ENCODE measurements around the gene PRTN3. TPM values are rescaled to one million over a fixed set of nuclear protein-coding genes. Genes with fewer than 3 reads are reported as not detected.
"Not testable (repeated sequence)": the region's sequence is repeated elsewhere in the genome, so short reads cannot be mapped to it uniquely, and the experiment has no call there.

PRTN3 gene
- total and polyA plus RNA-seq, 8 donors = 0.14 to 0.24 TPM; not detected in 6

- intact Hi-C loops (cut with DNase I) = no loop called here
- TF ChIP-seq CTCF (IDR thresholded peaks at IDR 0.05) = no peak
- FAIRE-seq = no peak
- no peaks in the 10 kb centered on the region for H3K36me3 ChIP-seq
- H3K27ac ChIP-seq = no peak overlapping the region
- no peaks in the 10 kb centered on the region for H3K9me3 ChIP-seq
- ATAC-seq = no peak
- H3K27me3 ChIP-seq = peaks cover 0 to 7% (median 0%) of the 10 kb centered on the region in 4 donors
- WGBS, 2 donors = 24 to 27% methylated on average over 48 to 67 of the region's 67 CpGs
- H3K4me3 ChIP-seq = no peak overlapping the region
- peaks cover 0 to 5% (median 0%) of the 10 kb centered on the region in 3 donors for H3K4me1 ChIP-seq
- DNase-seq = peak in 1 of 6 donors; percentile 70
Measured at GRCh38 chr19:853014-853585, 12.3 kb downstream of the PRTN3 start.

GRCh38 chr19:853614-854220, 12.9 kb downstream of the PRTN3 start:
- intact Hi-C loops (cut with DNase I); ATAC-seq; H3K4me3 ChIP-seq; FAIRE-seq; H3K27ac ChIP-seq; H3K27me3 ChIP-seq; H3K9me3 ChIP-seq; H3K4me1 ChIP-seq; H3K36me3 ChIP-seq: not testable (repeated sequence)
- peak in 1 of 6 donors; percentile 35 for DNase-seq
- WGBS, 2 donors = 59 to 73% methylated on average over 10 to 12 of the region's 17 CpGs

- DNase-seq = no peak
- H3K9me3 ChIP-seq = no peaks in the 10 kb centered on the region
- peak; percentile 97 for FAIRE-seq
- ATAC-seq = no peak
- no peak overlapping the region for H3K4me3 ChIP-seq
- intact Hi-C loops (cut with DNase I) = no loop called here
- no peak overlapping the region for H3K27ac ChIP-seq
- peaks cover 0 to 5% (median 0%) of the 10 kb centered on the region in 3 donors for H3K4me1 ChIP-seq
- 61 to 64% methylated on average over 6 of the region's 6 CpGs for WGBS, 2 donors
- peaks cover 0 to 7% (median 0%) of the 10 kb centered on the region in 4 donors for H3K27me3 ChIP-seq
- no peak for TF ChIP-seq CTCF (IDR thresholded peaks at IDR 0.05)
- H3K36me3 ChIP-seq = no peaks in the 10 kb centered on the region
Measured at GRCh38 chr19:854549-854948, 13.8 kb downstream of the PRTN3 start.

- peaks cover 0 to 7% (median 0%) of the 10 kb centered on the region in 4 donors for H3K27me3 ChIP-seq
- ATAC-seq = no peak
- H3K4me3 ChIP-seq = no peak overlapping the region
- intact Hi-C loops (cut with DNase I) = no loop called here
- 68 to 73% methylated on average over 12 of the region's 12 CpGs for WGBS, 2 donors
- no peak for DNase-seq
- no peak for TF ChIP-seq CTCF (IDR thresholded peaks at IDR 0.05)
- no peaks in the 10 kb centered on the region for H3K9me3 ChIP-seq
- FAIRE-seq = no peak
- no peak overlapping the region for H3K27ac ChIP-seq
- H3K36me3 ChIP-seq = no peaks in the 10 kb centered on the region
- H3K4me1 ChIP-seq = peaks cover 0 to 5% (median 0%) of the 10 kb centered on the region in 3 donors
Measured at GRCh38 chr19:855142-855541, 14.3 kb downstream of the PRTN3 start.

- peak in 1 of 6 donors; percentile 77 for DNase-seq
- Histone ChIP-seq H3K36me3 (no peaks in the 10 kb centered on the region), H3K4me3 (no peak overlapping the region), H3K27ac (no peak overlapping the region), H3K4me1 (peaks cover 0 to 4% (median 0%) of the 10 kb centered on the region in 3 donors), H3K27me3 (peaks cover 0 to 7% (median 0%) of the 10 kb centered on the region in 4 donors), H3K9me3 (no peaks in the 10 kb centered on the region)
- intact Hi-C loops (cut with DNase I) = no loop called here
- no peak for TF ChIP-seq CTCF (IDR thresholded peaks at IDR 0.05)
- no peak for FAIRE-seq
- ATAC-seq = no peak
- WGBS, 2 donors = 56 to 66% methylated on average over 37 to 40 of the region's 40 CpGs
Measured at GRCh38 chr19:855566-856120, 14.8 kb downstream of the PRTN3 start.

Measured in pancreas (tissue), 10 donors.